Stimulated activated CD4-positive, alpha-beta T cell treated with anti-CD3 and anti-CD28 coated beads, Interleukin-1b, Interleukin-23, amount 100 ng/mL, for 1 hour (primary cell): ENCODE results near the gene MID1.

Source experiments
- DNase-seq, 2 donors: peaks; one replicate each; pipeline ENCODE4 v3.0.0-alpha.2; 2020; ENCODE audit warnings: low read depth in 2 of 2

MID1 gene, protein sequence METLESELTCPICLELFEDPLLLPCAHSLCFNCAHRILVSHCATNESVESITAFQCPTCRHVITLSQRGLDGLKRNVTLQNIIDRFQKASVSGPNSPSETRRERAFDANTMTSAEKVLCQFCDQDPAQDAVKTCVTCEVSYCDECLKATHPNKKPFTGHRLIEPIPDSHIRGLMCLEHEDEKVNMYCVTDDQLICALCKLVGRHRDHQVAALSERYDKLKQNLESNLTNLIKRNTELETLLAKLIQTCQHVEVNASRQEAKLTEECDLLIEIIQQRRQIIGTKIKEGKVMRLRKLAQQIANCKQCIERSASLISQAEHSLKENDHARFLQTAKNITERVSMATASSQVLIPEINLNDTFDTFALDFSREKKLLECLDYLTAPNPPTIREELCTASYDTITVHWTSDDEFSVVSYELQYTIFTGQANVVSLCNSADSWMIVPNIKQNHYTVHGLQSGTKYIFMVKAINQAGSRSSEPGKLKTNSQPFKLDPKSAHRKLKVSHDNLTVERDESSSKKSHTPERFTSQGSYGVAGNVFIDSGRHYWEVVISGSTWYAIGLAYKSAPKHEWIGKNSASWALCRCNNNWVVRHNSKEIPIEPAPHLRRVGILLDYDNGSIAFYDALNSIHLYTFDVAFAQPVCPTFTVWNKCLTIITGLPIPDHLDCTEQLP

DNA sequence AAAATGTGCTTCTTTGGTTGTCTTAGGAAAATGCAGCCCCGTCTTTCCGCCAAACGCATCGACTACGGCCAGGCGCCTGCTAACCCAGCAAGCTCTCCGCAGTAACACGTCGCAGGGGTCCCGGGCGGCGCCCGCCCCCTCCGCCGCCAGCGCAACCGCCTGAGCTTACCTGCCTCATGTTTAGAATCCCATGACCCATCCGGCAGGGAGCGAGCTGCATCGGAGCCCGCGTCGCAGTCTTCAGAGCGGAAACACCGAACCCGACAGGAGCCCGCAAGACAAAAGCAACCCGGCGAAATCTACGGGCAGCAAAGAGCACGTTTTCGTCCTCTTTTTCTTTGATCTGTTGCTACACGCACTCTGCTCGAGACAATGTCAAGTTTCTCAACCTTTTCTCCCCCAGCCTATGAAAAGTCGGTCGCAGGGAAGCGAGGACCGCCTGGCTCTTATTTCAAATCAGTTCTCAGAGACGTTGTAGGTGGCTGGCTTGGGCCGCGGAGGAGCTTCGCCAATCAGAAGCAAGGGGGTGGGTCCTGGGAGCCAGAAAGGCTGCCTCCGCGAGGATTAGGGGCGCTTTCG lies at the start of gene MID1:
MID1 (minus strand) TSS at position 465 of the 579 bp plus-strand sequence. CDS start 53,038 bp downstream, outside the sequence.
- DNase-seq: no peak

DNA sequence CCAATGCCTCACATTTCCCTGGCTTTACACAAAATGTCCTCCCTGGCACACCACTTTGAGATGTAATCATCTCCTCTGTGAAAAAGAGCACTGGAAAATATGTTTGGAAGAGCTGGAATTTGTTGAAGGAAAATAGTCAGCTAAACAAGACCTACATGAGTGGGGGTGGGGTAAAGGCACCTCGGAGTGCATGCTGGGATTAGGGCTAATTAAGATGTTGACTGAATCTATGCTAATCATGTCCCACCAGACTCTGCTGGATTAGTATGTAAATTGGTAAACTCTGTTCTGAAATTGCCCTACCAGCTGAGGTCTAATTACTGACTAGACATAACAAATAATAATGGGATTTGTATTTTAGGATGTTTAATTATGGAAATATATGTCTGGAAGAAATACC lies 46.8 kb upstream of the MID1 start:
- DNase-seq: no peak

DNA sequence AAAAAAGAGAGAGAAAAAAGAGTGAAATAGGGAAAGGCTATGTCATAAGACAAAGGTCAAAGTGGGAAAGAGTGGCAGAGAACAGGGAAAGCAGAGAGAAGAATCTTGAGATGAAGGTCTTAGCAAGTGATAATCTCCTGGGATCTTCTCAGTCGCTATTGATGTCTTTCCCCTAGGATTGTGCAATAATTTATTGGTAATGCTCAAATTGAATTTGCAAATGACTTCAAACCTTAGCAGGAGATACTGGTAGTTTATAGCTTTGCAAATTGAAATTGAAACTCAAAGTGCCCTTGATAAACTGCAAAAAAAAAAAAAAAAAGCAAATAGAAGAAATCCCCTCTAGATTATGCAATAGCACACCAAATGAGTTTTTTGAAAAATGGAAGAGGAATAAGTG lies 45.7 kb upstream of the MID1 start:
- DNase-seq: no peak

DNA sequence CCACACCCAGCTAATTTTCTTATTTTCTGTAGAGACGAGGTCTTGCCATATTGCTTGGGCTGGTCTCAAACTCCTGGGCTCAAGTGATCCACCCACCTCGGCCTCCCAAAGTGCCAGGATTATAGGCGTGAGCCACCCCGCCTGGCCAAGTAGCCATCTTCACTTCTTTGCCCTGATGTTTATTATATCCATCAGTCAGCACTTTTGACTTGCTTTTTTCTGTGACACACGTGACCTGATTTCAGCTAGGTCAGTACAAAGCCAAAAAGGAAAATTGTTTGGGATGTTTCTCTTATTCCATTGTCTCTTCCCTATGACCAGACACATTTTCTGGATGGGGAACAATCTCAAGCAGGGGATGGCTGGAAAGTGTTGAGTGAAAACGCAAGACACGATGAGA lies 45.3 kb upstream of the MID1 start:
- no peak for DNase-seq

DNA sequence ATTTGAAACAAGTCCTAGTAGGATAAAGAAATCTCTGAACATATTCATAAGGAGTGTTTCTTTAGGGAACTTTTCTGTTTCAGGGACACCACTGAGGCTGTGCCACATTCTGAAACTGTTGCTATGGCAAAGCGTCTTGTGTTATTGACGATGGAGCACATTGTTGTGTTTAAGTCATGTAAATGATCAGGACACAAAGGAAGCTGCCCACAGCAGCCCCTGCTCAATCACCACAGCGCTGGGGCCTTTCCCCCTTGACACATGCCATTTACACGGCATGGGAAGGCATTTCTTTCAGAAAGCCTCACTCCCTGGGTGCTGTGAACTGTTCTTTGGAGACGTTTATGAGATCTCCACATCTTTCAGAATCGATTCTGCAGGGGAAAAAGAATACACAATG lies 39.8 kb upstream of the MID1 start:
- DNase-seq: no peak

DNA sequence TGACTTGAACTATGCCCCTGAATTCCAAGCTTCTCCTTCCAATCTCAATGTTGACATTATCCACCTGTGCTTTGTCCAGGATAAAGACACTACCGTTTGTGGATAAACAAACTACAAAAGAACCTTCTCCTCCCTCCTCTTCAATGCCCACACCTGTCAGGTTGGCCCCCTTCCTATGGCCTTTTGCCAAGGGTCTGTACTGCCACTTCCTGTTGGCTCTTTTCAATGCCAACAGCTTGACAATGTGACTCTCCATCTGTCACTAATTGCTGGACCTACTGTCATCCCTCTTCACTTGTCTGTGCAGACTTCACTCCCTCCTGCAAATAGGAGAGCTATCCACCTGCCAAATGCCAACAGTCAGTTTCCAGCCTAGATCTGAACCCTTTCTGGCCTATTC lies 35.8 kb upstream of the MID1 start:
- DNase-seq: no peak

DNA sequence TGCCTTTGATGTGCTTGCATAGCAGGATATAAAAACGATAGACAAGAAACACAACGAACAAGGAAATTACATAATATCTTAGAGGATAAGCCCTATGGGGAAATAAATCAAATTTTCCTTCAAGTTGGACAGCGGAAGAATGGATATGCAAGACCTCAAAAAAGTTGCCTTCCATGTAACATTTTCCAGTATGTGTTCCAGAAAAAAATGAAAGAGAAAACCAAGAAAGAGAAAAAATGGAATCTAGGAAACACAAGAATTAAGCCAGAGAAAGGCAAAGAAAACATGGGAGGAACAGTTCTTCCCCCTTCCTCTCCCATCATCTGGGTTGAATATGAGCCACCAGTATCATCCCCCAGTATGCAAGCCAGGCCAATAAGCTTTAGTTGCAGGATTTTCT lies 34.6 kb upstream of the MID1 start:
- no peak for DNase-seq

DNA sequence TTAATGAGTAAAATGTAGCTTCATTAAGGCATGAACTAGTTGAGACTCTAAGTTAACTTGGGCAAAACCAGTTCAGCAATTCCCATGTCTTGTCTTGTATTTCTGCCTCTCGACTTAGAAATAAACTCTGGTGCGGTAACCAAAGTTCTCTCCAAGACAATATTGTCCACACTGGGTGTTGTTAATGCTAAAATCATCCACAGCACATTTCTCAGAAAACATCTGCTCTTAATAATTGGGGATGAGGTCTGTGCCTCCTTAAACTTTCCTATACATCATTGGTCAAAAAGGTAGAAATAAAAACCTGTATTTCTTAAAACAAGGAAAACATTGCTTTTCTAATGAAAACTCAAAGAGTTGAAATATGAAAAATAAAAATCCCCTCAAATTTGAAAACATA lies 32.9 kb upstream of the MID1 start:
- no peak for DNase-seq

DNA sequence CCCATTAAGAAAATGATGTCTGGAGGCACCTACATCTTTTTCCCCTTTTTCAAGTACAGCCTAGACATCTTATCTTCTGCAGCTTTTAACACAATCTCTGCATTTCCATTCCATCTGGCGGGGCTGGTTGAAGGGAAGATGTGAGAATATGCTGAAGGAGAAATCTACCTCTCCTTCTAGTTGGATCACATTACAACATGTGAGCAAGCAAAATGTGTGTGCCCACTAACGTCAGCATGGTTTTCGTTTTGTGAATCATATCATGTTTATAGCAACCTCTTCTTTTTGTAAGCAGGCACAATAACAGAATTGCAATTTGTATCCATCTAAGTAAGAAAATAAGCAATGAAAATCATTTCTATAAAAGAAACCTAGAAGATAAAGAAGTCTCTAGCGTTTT lies 28.9 kb upstream of the MID1 start:
- no peak for DNase-seq

DNA sequence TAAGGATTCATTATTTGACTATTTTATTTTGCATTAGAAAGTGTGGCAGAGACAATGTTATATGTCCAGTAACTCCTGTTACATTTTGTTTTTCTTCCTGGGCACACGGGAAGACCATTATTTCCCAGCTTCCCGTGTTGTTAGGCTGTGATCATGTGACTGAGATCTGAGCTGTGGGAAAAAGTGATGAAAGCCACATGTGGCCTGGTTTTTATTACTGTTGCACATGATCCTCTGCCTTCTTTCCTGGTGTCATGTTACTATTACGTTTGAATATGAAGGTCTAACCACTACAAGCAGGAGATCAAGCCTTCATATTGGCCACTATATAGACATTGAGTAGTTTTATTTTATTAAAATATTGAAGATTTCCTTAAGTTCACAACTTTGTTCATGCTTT lies 28.2 kb upstream of the MID1 start:
- DNase-seq: no peak

DNA sequence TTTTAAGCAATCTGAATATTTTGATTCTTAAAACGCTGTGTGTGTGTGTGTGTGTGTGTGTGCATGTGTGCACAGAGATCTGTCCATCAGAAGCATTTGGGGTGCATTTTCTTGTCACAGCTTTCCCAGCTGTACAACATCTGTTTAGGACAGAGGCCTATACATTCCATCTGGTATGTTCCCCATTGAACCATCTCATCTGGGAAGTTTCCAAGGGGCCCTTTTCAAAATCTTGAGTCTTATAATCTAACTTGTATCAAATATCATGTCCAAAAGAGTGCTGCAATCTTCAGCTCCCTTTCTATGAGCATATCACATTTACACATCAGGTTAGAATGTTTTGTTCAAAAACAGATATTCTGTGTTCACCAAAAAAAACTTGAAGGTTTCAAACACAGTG lies 16.5 kb upstream of the MID1 start:
- DNase-seq: no peak

DNA sequence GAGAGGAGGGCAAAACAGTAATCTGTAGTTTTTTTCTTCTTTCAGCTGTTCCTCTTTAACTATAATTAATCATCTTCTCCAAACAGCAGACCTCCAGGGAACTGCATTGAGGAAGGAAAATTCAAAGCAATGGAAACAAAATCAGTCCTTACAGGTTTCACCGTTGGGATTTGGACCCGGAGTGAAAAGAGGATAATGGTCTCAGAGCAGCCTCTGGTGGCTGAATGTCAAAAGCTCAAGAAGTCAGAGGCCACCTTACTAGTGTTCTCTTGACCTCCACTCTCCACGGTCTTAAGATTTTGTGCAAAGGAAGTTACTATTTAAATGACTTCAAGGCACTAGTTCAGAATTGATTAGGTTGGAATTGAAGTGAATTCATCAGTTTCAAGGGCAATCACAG lies 16.0 kb upstream of the MID1 start:
- DNase-seq: no peak

DNA sequence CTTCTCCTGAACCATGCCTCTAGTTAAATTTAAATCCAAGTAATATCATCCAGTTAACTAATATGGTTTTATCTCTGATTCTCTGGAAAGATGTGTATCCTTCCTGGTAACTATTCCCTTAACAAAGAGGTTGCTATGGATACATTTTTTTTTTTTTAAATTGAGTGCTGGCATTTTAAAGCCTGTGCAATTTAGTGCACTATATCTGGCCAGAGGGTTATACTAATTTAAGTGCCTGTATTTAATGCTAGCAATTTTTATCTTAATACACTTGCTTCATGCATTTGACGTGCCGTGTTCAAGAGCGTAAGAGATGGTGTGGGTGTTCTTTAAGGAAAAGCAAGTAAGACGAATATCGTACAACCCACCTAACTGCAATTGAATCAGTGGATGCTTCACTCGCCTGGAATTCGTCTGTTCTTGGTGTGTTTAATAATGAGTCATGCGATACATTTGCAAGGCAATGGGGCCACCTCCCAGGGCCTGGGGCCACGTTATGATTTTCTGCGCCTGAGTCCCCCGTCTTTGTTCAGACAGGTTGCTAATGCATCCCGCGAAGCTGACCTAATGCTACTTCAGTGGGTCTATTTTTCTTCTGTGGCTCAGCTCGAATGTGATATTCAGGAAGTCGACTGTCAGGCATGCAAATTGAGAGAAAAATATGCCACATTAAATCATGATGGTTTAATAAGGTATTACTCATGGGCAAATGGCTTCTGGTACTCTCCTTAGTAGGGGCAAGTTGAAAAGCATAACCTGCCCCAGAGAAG lies 14.2 kb upstream of the MID1 start:
- DNase-seq: no peak

DNA sequence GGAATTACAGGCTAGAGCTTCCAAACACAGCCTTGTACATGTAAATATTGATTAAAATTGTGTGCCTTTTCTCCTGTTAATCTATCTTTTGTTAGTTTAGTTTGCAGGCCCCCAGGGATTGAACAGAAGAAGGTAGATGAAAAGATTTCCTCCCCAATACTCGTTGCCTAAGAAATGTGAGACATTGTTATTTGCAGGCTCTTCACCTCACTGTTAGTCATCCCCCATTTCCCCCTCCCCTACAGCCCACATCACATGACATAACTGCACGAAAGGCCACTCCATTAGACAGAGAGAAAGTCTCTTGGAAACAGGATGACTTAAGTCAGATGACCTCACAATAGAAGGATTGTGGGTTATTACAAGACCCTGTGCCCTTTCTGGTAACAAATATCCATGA lies 13.3 kb upstream of the MID1 start:
- no peak for DNase-seq

DNA sequence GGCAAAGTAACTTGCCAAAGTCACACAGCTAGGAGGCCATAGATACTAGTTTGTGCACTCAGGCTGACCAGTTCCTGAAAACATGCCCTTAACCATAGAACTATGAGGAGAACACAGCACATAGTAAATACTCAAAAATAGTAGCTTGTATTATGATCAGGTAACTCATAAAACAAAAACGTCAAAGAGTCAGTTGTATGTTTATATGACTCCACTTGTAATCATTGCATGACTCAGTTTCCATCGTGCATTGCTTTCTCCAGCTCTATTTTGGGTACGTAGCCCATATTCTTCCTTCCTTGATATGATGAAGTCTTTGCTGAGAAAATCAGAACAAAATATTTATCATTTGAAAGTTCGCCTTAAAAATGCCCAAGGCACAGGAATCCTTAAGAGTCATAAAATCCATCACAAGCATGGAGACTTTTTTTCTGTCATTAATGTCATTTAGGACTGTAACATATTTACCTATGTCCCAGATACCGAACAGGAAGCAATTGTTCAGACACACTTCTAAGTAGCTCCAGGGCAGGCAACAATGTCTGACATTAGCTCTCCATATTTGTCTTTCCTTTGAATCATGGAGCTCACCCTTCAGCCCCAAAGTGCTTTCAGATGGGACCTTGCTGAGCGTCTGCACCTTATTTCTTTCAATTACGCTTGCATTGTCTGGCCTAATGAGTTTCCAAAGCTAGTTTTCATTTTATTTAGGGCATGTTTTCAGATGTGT lies 11.2 kb upstream of the MID1 start:
- no peak for DNase-seq

DNA sequence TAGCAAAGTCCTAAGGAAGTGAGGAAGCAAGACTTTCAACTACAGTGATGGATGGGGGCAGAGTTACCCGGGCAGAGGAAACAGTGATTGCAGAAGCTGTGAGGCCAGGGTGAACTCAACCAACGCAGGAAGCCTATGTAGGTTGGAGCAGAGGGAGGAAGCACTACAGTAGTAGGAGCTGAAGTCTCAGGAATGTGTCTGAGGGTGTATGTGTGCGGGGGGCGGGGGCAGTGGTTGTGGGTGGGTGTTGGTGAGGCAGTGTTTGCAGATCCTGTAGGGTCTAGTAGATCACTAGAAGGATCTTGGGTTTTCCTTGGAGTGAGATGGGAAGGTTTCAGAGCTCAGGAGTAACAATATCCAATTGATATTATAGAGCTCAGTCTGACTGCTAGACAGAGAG lies 9.9 kb upstream of the MID1 start:
- DNase-seq: no peak

DNA sequence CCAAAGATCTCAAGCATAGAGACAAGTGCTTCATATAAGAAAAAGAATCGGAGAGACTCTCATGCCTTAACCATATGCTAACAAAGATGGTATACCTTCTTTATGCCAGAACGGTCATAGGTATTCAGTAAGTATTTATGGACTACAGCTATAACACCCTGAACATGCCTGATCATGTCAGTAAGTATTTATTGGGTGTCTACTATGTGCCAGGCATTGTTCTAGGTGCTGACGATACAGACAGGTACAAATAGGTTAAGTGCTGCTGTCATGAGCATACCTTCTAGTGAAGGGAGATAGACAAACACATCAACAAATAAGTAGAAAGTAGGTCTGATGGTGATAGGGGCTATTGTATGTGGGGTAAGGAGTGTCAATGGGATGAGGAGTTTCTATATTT lies 9.5 kb upstream of the MID1 start:
- DNase-seq: no peak

DNA sequence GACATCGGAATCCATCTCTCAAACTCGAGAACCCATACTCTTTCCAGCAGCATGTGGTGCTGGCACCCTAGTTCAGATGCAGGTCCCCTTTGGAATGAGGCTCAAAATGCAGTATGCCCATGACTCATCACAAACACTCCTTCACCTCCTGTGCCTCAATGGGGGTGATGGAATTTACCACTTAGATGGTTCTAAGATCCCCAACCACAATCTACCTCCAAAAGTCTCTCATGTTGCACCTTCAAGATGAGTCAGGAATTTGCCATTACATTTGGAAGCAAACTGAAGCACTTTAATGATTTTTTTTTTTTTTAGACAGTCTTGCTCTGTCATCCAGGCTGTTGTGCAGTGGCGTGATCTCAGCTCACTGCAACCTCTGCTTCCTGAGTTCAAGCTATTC lies 8.5 kb upstream of the MID1 start:
- no peak for DNase-seq

DNA sequence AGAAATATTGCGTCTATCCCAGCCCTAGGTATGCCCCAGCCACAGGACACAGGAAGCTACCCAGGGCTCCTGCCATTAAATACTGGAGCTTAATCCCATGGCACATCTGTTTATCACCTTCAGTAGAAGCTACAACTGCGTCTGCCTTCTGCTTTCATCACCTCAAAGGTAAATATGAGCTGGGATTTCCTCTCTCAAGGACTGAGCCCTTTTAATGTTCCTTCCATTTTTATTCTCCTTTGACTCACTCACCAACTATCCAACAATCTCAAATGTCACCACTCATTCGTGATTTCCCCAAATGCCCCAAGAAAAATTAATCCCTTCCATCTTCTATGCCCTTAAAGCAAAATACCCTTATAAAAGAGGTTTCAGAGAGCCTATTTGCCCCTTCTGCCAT lies 1.8 kb upstream of the MID1 start:
- no peak for DNase-seq

DNA sequence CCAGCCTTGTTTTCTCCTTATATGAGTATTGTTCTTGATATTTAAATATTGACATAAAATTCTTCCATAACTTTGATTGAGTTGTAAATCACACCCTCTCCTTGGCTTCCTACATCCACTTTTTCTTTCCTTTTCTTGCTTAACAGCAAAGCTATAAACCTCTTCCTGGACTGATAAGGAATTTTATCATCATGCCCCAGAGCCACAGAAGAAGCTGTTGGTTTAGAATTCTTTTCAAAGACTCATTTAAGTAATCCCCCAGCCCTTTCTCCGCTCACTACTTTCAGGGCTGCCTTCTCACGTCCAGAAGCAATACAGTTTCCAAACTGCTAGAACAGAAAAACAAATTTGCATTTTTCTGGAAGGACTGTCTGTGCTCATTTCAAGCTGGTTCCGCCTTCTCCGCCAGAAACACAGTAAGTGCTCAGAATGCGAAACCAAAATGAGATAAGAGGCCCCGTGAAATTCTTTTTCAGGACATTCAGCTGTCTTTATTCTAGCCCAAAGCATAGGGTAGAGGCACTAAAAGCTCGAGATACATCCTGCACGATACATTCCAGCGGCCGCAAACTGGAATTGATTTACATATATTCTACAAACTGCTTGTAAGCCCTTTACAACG lies 849 bp downstream of the MID1 start:
- DNase-seq: no peak

DNA sequence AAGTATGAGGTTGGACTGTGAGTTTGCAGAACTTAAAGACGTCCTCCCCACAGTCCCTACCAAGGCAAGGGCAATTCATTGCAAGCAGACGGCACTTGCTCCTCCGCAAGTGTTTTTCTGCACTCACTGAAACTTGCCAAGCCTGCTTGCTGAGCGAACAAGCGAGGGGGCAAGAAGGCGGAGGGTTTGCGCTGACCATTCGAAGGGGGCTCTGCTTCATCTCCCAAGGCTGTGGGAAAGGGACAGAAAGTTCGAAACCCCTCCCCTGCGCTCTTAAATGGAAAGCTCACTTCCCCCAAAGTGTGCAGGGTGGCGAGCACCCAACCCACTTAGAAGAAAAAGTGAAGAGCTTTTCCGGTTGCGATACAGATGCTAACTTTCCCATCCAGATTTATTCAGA lies 1.4 kb downstream of the MID1 start:
- DNase-seq: no peak
